PC-3 (cell line): ENCODE results near the gene PPIC. TPM values are rescaled to one million over a fixed set of nuclear protein-coding genes. Genes with fewer than 3 reads are reported as not detected.

Experiments used
- ATAC-seq: fragments of 200-7000 bp; cut with Tn5 transposase; 2 replicates; pipeline ENCODE4 v1.9.1; 2020; ENCODE audit warnings: mild to moderate bottlenecking, moderate library complexity
- Bru-seq: library from RNA; stranded (reverse); fragments of 400-500 nt; gene quantifications from one replicate; lab custom pipeline; 2021; lab: Mats Ljungman, UMichigan
- BruChase-seq, 2 experiments: library from RNA; stranded (reverse); fragments of 400-500 nt; gene quantifications; one replicate each; lab custom pipeline; 2021; lab: Mats Ljungman, UMichigan
- BruUV-seq: library from RNA; stranded (reverse); fragments of 400-500 nt; replicated peaks from 2 replicates; lab custom pipeline; 2021; lab: Mats Ljungman, UMichigan
- CTCF ChIA-PET: fragments of 300-600 bp; sonication (Branson Sonifier 250); formaldehyde crosslinking; loops from one replicate; lab custom pipeline; 2022; ENCODE audit warnings: antibody characterized with exemption; lab: Charles Lee
- POLR2A ChIA-PET: fragments of 300-600 bp; sonication (Branson Sonifier 250); formaldehyde crosslinking; loops from one replicate; lab custom pipeline; 2022; ENCODE audit warnings: antibody characterized with exemption; ENCODE audit not compliant: unreplicated experiment; lab: Charles Lee
- DNase-seq: peaks from one replicate; pipeline ENCODE4 v3.0.0-alpha.2; 2015
- H2AFZ ChIP-seq: fragments of 300-600 bp; sonication (generic); 2 replicates; pipeline ENCODE4 v1.6.0; 2016; ENCODE audit warnings: antibody characterized with exemption, low read length
- H3F3A ChIP-seq: fragments of 300-600 bp; sonication (generic); one replicate; pipeline ENCODE4 v1.6.0; 2017; ENCODE audit warnings: antibody characterized with exemption, low read length, control low read depth, mild to moderate bottlenecking; ENCODE audit not compliant: unreplicated experiment
- H3K27ac ChIP-seq: fragments of 300-600 bp; sonication (generic); 2 replicates; pipeline ENCODE4 v1.5.1; 2016; ENCODE audit warnings: mild to moderate bottlenecking, low read length
- H3K27me3 ChIP-seq: fragments of 300-600 bp; sonication (generic); 2 replicates; pipeline ENCODE4 v1.6.1; 2016; ENCODE audit warnings: low read length, mixed read lengths
- H3K36me3 ChIP-seq: fragments of 300-600 bp; sonication (generic); 2 replicates; pipeline ENCODE4 v1.6.1; 2016; ENCODE audit warnings: low read depth, mixed run types, low read length, mixed read lengths
- H3K4me1 ChIP-seq: fragments of 300-600 bp; sonication (generic); 2 replicates; pipeline ENCODE4 v1.5.1; 2016; ENCODE audit warnings: low read length; ENCODE audit not compliant: insufficient read depth
- H3K4me2 ChIP-seq: fragments of 300-600 bp; sonication (generic); 2 replicates; pipeline ENCODE4 v1.6.0; 2016; ENCODE audit warnings: low read length
- H3K4me3 ChIP-seq: fragments of 300-600 bp; sonication (generic); 2 replicates; pipeline ENCODE4 v1.5.1; 2016; ENCODE audit warnings: mild to moderate bottlenecking, low read length, mixed read lengths
- H3K79me2 ChIP-seq: fragments of 300-600 bp; sonication (generic); 2 replicates; pipeline ENCODE4 v1.6.1; 2017; ENCODE audit warnings: low read length, mixed read lengths
- H3K9ac ChIP-seq: fragments of 300-600 bp; sonication (generic); 2 replicates; pipeline ENCODE4 v1.6.0; 2016; ENCODE audit warnings: mild to moderate bottlenecking, low read length
- H3K9me2 ChIP-seq: fragments of 300-600 bp; sonication (generic); replicated peaks from 2 replicates; pipeline ENCODE4 v1.6.1; 2016; ENCODE audit warnings: mixed run types, low read length, mixed read lengths
- H3K9me3 ChIP-seq: fragments of 300-600 bp; sonication (generic); 2 replicates; pipeline ENCODE4 v1.6.1; 2016; ENCODE audit warnings: low read length, mixed read lengths
- H4K20me1 ChIP-seq: fragments of 300-600 bp; sonication (generic); 2 replicates; pipeline ENCODE4 v1.6.1; 2016; ENCODE audit warnings: low read length, mixed read lengths
- CTCF ChIP-seq: fragments of 300-600 bp; sonication (generic); conservative IDR thresholded peaks from 2 replicates; pipeline ENCODE4 v1.5.1; 2017; ENCODE audit warnings: antibody characterized with exemption, low read depth, mild to moderate bottlenecking, low read length
- EZH2 ChIP-seq: fragments of 300-600 bp; sonication (generic); IDR thresholded peaks from one replicate; pipeline ENCODE4 v1.6.1; 2017; ENCODE audit warnings: antibody characterized with exemption, mild to moderate bottlenecking, low read length; ENCODE audit not compliant: unreplicated experiment
- EZH2phosphoT487 ChIP-seq: fragments of 300-600 bp; sonication (generic); IDR thresholded peaks from 2 replicates; pipeline ENCODE4 v1.6.1; 2018; ENCODE audit warnings: mild to moderate bottlenecking, antibody characterized with exemption, low read length, borderline replicate concordance
- intact Hi-C: fragments of 100-400 bp; cut with micrococcal nuclease; formaldehyde crosslinking; loops from 2 replicates; pipeline ENCODE4 v1.9.0; 2023
- long read RNA-seq: library from polyadenylated mRNA; unstranded; transcript quantifications from one replicate; pipeline ENCODE4 v2.0.0, GENCODE V29; 2021; ENCODE audit not compliant: unreplicated experiment
- total RNA-seq: library from RNA; depleted of rRNA; stranded (reverse); fragments of >200 nt; gene quantifications from 2 replicates; pipeline ENCODE4 v1.2.3, GENCODE V29; 2014; rRNA removed

Gene PPIC
- total RNA-seq (8.8 and 14.6 TPM in 2 replicates), Bru-seq, nascent RNA (percentile 54 among the genes with signal in this experiment), BruChase-seq, experiment 1, labeled RNA remaining after a 6-hour chase (percentile 58 among the genes with signal in this experiment), BruChase-seq, experiment 2, labeled RNA remaining after a 2-hour chase (percentile 60 among the genes with signal in this experiment)
- long read RNA-seq, transcript PPIC-201 (5 exons, 1,380 nt) = major isoform, 45 of 62 reads
- long read RNA-seq, partial matches to known transcripts = 0 of 62 reads
- long read RNA-seq, other reads (novel, unspliced or antisense) = 17 of 62 reads

GRCh38 chr5:123036391-123037103, at the start of gene PPIC:
Gene PPIC (minus strand): TSS chr5:123036725. CDS start chr5:123036625, 100 bp downstream.
- H3K27ac ChIP-seq = peak within 1 kb of the TSS; percentile 47
- H3K27me3 ChIP-seq = no peaks in the 10 kb centered on the region
- 0 out of 2 replicates have a peak, but pooled peaks cover 8% of the 10 kb centered on the region for H3K4me1 ChIP-seq
- peak within 1 kb of the TSS; percentile 93 for H2AFZ ChIP-seq
- TF ChIP-seq CTCF (no peak), EZH2phosphoT487 (no peak), EZH2 (no peak)
- H3K9ac ChIP-seq = peak within 1 kb of the TSS; percentile 69
- H3K36me3 ChIP-seq = no peaks in the 10 kb centered on the region
- intact Hi-C loops = loop anchor here (10.0 kb wide), 2 partner anchors 192 to 312 kb away; partner anchors contain the start of gene SNX24
- H3K79me2 ChIP-seq = no peaks in the 10 kb centered on the region
- BruUV-seq = no TSS peak
- H3K9me3 ChIP-seq = no peaks in the 10 kb centered on the region
- H3K9me2 ChIP-seq = no peaks in the 10 kb centered on the region
- peak within 1 kb of the TSS; percentile 90 for H3K4me3 ChIP-seq
- CTCF ChIA-PET = no interaction called here
- peak within 1 kb of the TSS; percentile 98 for H3K4me2 ChIP-seq
- H3F3A ChIP-seq = no peaks in the 10 kb centered on the region
- DNase-seq = peak; percentile 73
- peak; percentile 86 for ATAC-seq
- POLR2A ChIA-PET = no interaction called here
- no peaks in the 10 kb centered on the region for H4K20me1 ChIP-seq

- no peak overlapping the region for H3K27ac ChIP-seq
- H3K9me3 ChIP-seq = no peaks in the 10 kb centered on the region
- H3K9me2 ChIP-seq = no peaks in the 10 kb centered on the region
- CTCF ChIA-PET = no interaction called here
- no peak overlapping the region for H3K4me3 ChIP-seq
- H3K9ac ChIP-seq = no peak overlapping the region
- H3K27me3 ChIP-seq = peaks cover 72% of the 10 kb centered on the region
- intact Hi-C loops = no loop called here
- H4K20me1 ChIP-seq = no peaks in the 10 kb centered on the region
- ATAC-seq (no peak), DNase-seq (no peak)
- POLR2A ChIA-PET = no interaction called here
- H3K4me2 ChIP-seq = no peak overlapping the region
- H3K79me2 ChIP-seq = no peaks in the 10 kb centered on the region
- no peaks in the 10 kb centered on the region for H3F3A ChIP-seq
- H3K4me1 ChIP-seq = no peaks in the 10 kb centered on the region
- H2AFZ ChIP-seq = no peak overlapping the region
- no TSS peak for BruUV-seq
- no peak for TF ChIP-seq EZH2
- TF ChIP-seq EZH2phosphoT487 = no peak
- no peak for TF ChIP-seq CTCF
- H3K36me3 ChIP-seq = no peaks in the 10 kb centered on the region
Observed at GRCh38 chr5:123085638-123086286, 49.2 kb upstream of the PPIC start.
